GM23248 (cell line): ENCODE results near the gene CACNG1.

Experiments
- EZH2 ChIP-seq: fragments of 200-600 bp; sonication (generic); IDR thresholded peaks from 2 replicates; pipeline ENCODE4 v1.6.1; 2018; ENCODE audit warnings: antibody characterized with exemption, mild to moderate bottlenecking; ENCODE audit not compliant: insufficient read depth, poor library complexity, severe bottlenecking
- EZH2phosphoT487 ChIP-seq: fragments of 200-600 bp; sonication (generic); IDR thresholded peaks from 2 replicates; pipeline ENCODE4 v1.6.1; 2018; ENCODE audit warnings: antibody characterized with exemption, moderate library complexity, mild to moderate bottlenecking, low read depth; ENCODE audit not compliant: insufficient read depth

DNA sequence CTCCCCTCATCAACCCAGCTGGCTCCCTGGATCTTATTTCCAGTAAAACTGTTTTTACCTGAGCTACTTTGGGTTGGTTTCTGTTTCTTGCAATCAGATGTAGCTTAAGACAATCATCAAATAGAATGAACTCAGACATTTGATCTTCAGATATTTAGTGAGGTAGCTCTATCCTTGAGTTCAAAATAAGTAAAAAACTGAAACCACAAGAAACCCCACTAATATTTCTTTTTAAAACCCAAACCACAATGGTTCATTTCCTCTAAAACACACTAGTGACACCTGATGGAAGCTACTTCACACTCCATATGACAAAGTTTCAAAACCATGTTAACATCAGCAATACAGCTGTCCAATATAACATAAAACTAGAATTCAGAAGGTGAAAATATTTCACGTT is 37.8 kb downstream of the CACNG1 start:
- TF ChIP-seq EZH2phosphoT487: no peak
- TF ChIP-seq EZH2: no peak
